HFF-Myc (cell line): ENCODE measurements around the gene PPP1R11.
"Not testable (repeated sequence)": the region's sequence is repeated elsewhere in the genome, so short reads cannot be mapped to it uniquely, and the experiment has no call there.

Experiments
- DNase-seq: peaks from one replicate; pipeline ENCODE4 v3.0.0-alpha.2; 2011; ENCODE audit warnings: low read depth; ENCODE audit errors: extremely low read depth
- H3K4me3 ChIP-seq: replicated peaks from 2 replicates; pipeline ENCODE4 v1.5.1; 2011; ENCODE audit warnings: low read depth, mild to moderate bottlenecking, control low read depth, low read length
- CTCF ChIP-seq: IDR thresholded peaks from 2 replicates; pipeline ENCODE4 v1.5.1; 2012; ENCODE audit warnings: mild to moderate bottlenecking, low read depth, low read length, control low read depth; ENCODE audit errors: missing control alignments

PPP1R11 gene

GRCh38 chr6:30031381-30031780, 35.6 kb upstream of the PPP1R11 start:
- no peak overlapping the region for H3K4me3 ChIP-seq
- DNase-seq = no peak
- no peak for TF ChIP-seq CTCF

- not testable (repeated sequence) for DNase-seq, H3K4me3 ChIP-seq
Measured at GRCh38 chr6:30033440-30033839, 33.6 kb upstream of the PPP1R11 start.

GRCh38 chr6:30035784-30036183, 31.2 kb upstream of the PPP1R11 start:
- DNase-seq = no peak
- no peak overlapping the region for H3K4me3 ChIP-seq
- TF ChIP-seq CTCF = no peak

GRCh38 chr6:30037182-30037788, 29.7 kb upstream of the PPP1R11 start:
- H3K4me3 ChIP-seq = no peak overlapping the region
- no peak for DNase-seq
- TF ChIP-seq CTCF = peak; percentile 56

- H3K4me3 ChIP-seq = no peak overlapping the region
- DNase-seq = no peak
- TF ChIP-seq CTCF = no peak
Measured at GRCh38 chr6:30041221-30041620, 25.8 kb upstream of the PPP1R11 start.

GRCh38 chr6:30041821-30042220, 25.2 kb upstream of the PPP1R11 start:
- no peak for DNase-seq
- no peak for TF ChIP-seq CTCF
- no peak overlapping the region for H3K4me3 ChIP-seq

- DNase-seq = no peak
- no peak for TF ChIP-seq CTCF
- H3K4me3 ChIP-seq = no peak overlapping the region
Measured at GRCh38 chr6:30042476-30042875, 24.5 kb upstream of the PPP1R11 start.
